ENCODE data around the gene GAL.

The GAL gene

GRCh38 chr11:68661014-68661413 is 23.3 kb upstream of the GAL start:
- Histone ChIP-seq H3K36me3 (ENCODE audit: insufficient read depth) (no peaks in the 10 kb centered on the region), H3K27me3 (ENCODE audit: insufficient read depth, low read depth) (peaks cover 33% of the 10 kb centered on the region; the same call in 1 of the 2 replicates), H3K27ac (no peak overlapping the region), H3K9ac (no peak overlapping the region), H2AFZ (ENCODE audit: low read depth) (no peak overlapping the region), H3K4me3 (IDR thresholded peaks at IDR 0.05; ENCODE audit: insufficient read depth, low read depth, low read length) (no peak overlapping the region), H3K4me1 (ENCODE audit: low read depth, poor library complexity, severe bottlenecking) (no peaks in the 10 kb centered on the region), H4K20me1 (ENCODE audit: insufficient read depth) (no peaks in the 10 kb centered on the region), H3K79me2 (ENCODE audit: insufficient read depth, low read depth) (no peaks in the 10 kb centered on the region), H3K4me2 (no peak overlapping the region)
- no peak for TF ChIP-seq CTCF (conservative IDR thresholded peaks at IDR 0.05; ENCODE audit: low read depth, low read length)

GRCh38 chr11:68661697-68662603 is 22.4 kb upstream of the GAL start:
- H3K4me3 ChIP-seq (IDR thresholded peaks at IDR 0.05; ENCODE audit: insufficient read depth, low read depth, low read length) = no peak overlapping the region
- H3K9ac ChIP-seq = no peak overlapping the region
- TF ChIP-seq CTCF (conservative IDR thresholded peaks at IDR 0.05; ENCODE audit: low read depth, low read length) = no peak
- H4K20me1 ChIP-seq (ENCODE audit: insufficient read depth) = no peaks in the 10 kb centered on the region
- no peak overlapping the region for H3K27ac ChIP-seq
- H3K27me3 ChIP-seq (ENCODE audit: insufficient read depth, low read depth) = peaks cover 29% of the 10 kb centered on the region; the same call in 1 of the 2 replicates
- no peak overlapping the region for H2AFZ ChIP-seq (ENCODE audit: low read depth)
- H3K36me3 ChIP-seq (ENCODE audit: insufficient read depth) = no peaks in the 10 kb centered on the region
- H3K4me1 ChIP-seq (ENCODE audit: low read depth, poor library complexity, severe bottlenecking) = no peaks in the 10 kb centered on the region
- no peak overlapping the region for H3K4me2 ChIP-seq
- no peaks in the 10 kb centered on the region for H3K79me2 ChIP-seq (ENCODE audit: insufficient read depth, low read depth)

GRCh38 chr11:68663482-68664010 is 20.8 kb upstream of the GAL start:
- Histone ChIP-seq H3K36me3 (ENCODE audit: insufficient read depth) (no peaks in the 10 kb centered on the region), H3K4me3 (IDR thresholded peaks at IDR 0.05; ENCODE audit: insufficient read depth, low read depth, low read length) (no peak overlapping the region), H4K20me1 (ENCODE audit: insufficient read depth) (no peaks in the 10 kb centered on the region), H3K4me2 (no peak overlapping the region), H3K9ac (no peak overlapping the region), H3K79me2 (ENCODE audit: insufficient read depth, low read depth) (no peaks in the 10 kb centered on the region), H3K27me3 (ENCODE audit: insufficient read depth, low read depth) (peaks cover 20% of the 10 kb centered on the region; the same call in 1 of the 2 replicates), H3K27ac (no peak overlapping the region), H3K4me1 (ENCODE audit: low read depth, poor library complexity, severe bottlenecking) (no peaks in the 10 kb centered on the region), H2AFZ (ENCODE audit: low read depth) (no peak overlapping the region)
- TF ChIP-seq CTCF (conservative IDR thresholded peaks at IDR 0.05; ENCODE audit: low read depth, low read length) = no peak

GRCh38 chr11:68664141-68664540 is 20.2 kb upstream of the GAL start:
- Histone ChIP-seq H3K4me3 (IDR thresholded peaks at IDR 0.05; ENCODE audit: insufficient read depth, low read depth, low read length) (no peak overlapping the region), H3K4me2 (no peak overlapping the region), H3K9ac (no peak overlapping the region), H2AFZ (ENCODE audit: low read depth) (no peak overlapping the region), H3K36me3 (ENCODE audit: insufficient read depth) (no peaks in the 10 kb centered on the region), H3K27ac (no peak overlapping the region), H3K27me3 (ENCODE audit: insufficient read depth, low read depth) (peaks cover 14% of the 10 kb centered on the region; the same call in 1 of the 2 replicates), H4K20me1 (ENCODE audit: insufficient read depth) (no peaks in the 10 kb centered on the region), H3K4me1 (ENCODE audit: low read depth, poor library complexity, severe bottlenecking) (no peaks in the 10 kb centered on the region), H3K79me2 (ENCODE audit: insufficient read depth, low read depth) (no peaks in the 10 kb centered on the region)
- no peak for TF ChIP-seq CTCF (conservative IDR thresholded peaks at IDR 0.05; ENCODE audit: low read depth, low read length)

Data from KMS-11 (cell line).